IPS-20b (cell line): ENCODE measurements around the gene WNK1.

ENCODE experiments used
- H3K27ac ChIP-seq: one replicate; pipeline ENCODE4 v1.5.1; 2013; ENCODE audit warnings: low read length
- H3K27me3 ChIP-seq: 2 replicates; pipeline ENCODE4 v1.6.1; 2013; ENCODE audit warnings: mild to moderate bottlenecking, low read length, inconsistent platforms; ENCODE audit not compliant: insufficient read depth
- H3K36me3 ChIP-seq: 2 replicates; pipeline ENCODE4 v1.6.1; 2013; ENCODE audit warnings: low read depth, mild to moderate bottlenecking, inconsistent platforms, low read length, moderate library complexity; ENCODE audit not compliant: insufficient read depth
- H3K4me1 ChIP-seq: 2 replicates; pipeline ENCODE4 v1.6.1; 2013; ENCODE audit warnings: mild to moderate bottlenecking, control low read depth, inconsistent platforms, low read length, moderate library complexity; ENCODE audit not compliant: insufficient read depth
- H3K4me3 ChIP-seq: 2 replicates; pipeline ENCODE4 v1.5.1; 2013; ENCODE audit warnings: mild to moderate bottlenecking, low read length, inconsistent platforms
- H3K9ac ChIP-seq: 2 replicates; pipeline ENCODE4 v1.6.1; 2013; ENCODE audit warnings: low read depth, mild to moderate bottlenecking, inconsistent platforms, low read length, moderate library complexity
- H3K9me3 ChIP-seq: 2 replicates; pipeline ENCODE4 v1.6.1; 2013; ENCODE audit warnings: mild to moderate bottlenecking, low read depth, low read length, inconsistent platforms; ENCODE audit not compliant: insufficient read depth

The WNK1 gene

GRCh38 chr12:852864-853263, 100.5 kb downstream of the WNK1 start:
- Histone ChIP-seq H3K4me3 (no peak overlapping the region), H3K36me3 (peaks cover 15% of the 10 kb centered on the region), H3K27ac (no peak overlapping the region), H3K4me1 (no peaks in the 10 kb centered on the region), H3K27me3 (no peaks in the 10 kb centered on the region), H3K9ac (no peak overlapping the region), H3K9me3 (no peaks in the 10 kb centered on the region)

GRCh38 chr12:857611-858010, 105.2 kb downstream of the WNK1 start:
- H3K27ac ChIP-seq = no peak overlapping the region
- peaks cover 62% of the 10 kb centered on the region for H3K36me3 ChIP-seq
- H3K4me1 ChIP-seq = no peaks in the 10 kb centered on the region
- H3K9ac ChIP-seq = no peak overlapping the region
- H3K27me3 ChIP-seq = no peaks in the 10 kb centered on the region
- H3K4me3 ChIP-seq = no peak overlapping the region
- H3K9me3 ChIP-seq = no peaks in the 10 kb centered on the region

- Histone ChIP-seq H3K4me3 (no peak overlapping the region), H3K9me3 (no peaks in the 10 kb centered on the region), H3K27ac (no peak overlapping the region), H3K27me3 (no peaks in the 10 kb centered on the region), H3K36me3 (peaks cover 87% of the 10 kb centered on the region), H3K9ac (no peak overlapping the region), H3K4me1 (no peaks in the 10 kb centered on the region)
Observed at GRCh38 chr12:862303-862911, 110.0 kb downstream of the WNK1 start.

- H3K27me3 ChIP-seq = no peaks in the 10 kb centered on the region
- H3K4me1 ChIP-seq = no peaks in the 10 kb centered on the region
- peaks cover 87% of the 10 kb centered on the region for H3K36me3 ChIP-seq
- H3K27ac ChIP-seq = no peak overlapping the region
- no peak overlapping the region for H3K9ac ChIP-seq
- no peak overlapping the region for H3K4me3 ChIP-seq
- no peaks in the 10 kb centered on the region for H3K9me3 ChIP-seq
Observed at GRCh38 chr12:863285-863684, 110.9 kb downstream of the WNK1 start.

- Histone ChIP-seq H3K27ac (no peak overlapping the region), H3K36me3 (peaks cover 81% of the 10 kb centered on the region)
Observed at GRCh38 chr12:865614-866013, 113.2 kb downstream of the WNK1 start.

GRCh38 chr12:867905-868304, 115.5 kb downstream of the WNK1 start:
- Histone ChIP-seq H3K27ac (no peak overlapping the region), H3K9ac (no peak overlapping the region), H3K4me1 (no peaks in the 10 kb centered on the region), H3K4me3 (no peak overlapping the region), H3K27me3 (no peaks in the 10 kb centered on the region), H3K36me3 (peaks cover 73% of the 10 kb centered on the region), H3K9me3 (no peaks in the 10 kb centered on the region)

More at GRCh38 chr12:865614-866013, 113.2 kb downstream of the WNK1 start:
- H3K9me3 ChIP-seq = no peaks in the 10 kb centered on the region
- H3K9ac ChIP-seq = no peak overlapping the region
- no peak overlapping the region for H3K4me3 ChIP-seq
- H3K4me1 ChIP-seq = no peaks in the 10 kb centered on the region
- no peaks in the 10 kb centered on the region for H3K27me3 ChIP-seq

GRCh38 chr12:868722-869121, 116.3 kb downstream of the WNK1 start:
- Histone ChIP-seq H3K4me1 (no peaks in the 10 kb centered on the region), H3K4me3 (no peak overlapping the region), H3K36me3 (peaks cover 67% of the 10 kb centered on the region), H3K27me3 (no peaks in the 10 kb centered on the region), H3K27ac (no peak overlapping the region), H3K9ac (no peak overlapping the region), H3K9me3 (no peaks in the 10 kb centered on the region)

GRCh38 chr12:870378-870777, 118.0 kb downstream of the WNK1 start:
- H3K4me3 ChIP-seq = no peak overlapping the region
- H3K9me3 ChIP-seq = no peaks in the 10 kb centered on the region
- peaks cover 55% of the 10 kb centered on the region for H3K36me3 ChIP-seq
- no peak overlapping the region for H3K27ac ChIP-seq
- no peaks in the 10 kb centered on the region for H3K4me1 ChIP-seq
- no peak overlapping the region for H3K9ac ChIP-seq
- no peaks in the 10 kb centered on the region for H3K27me3 ChIP-seq

- H3K36me3 ChIP-seq = peaks cover 54% of the 10 kb centered on the region
- H3K27ac ChIP-seq = no peak overlapping the region
- H3K4me3 ChIP-seq = no peak overlapping the region
- no peaks in the 10 kb centered on the region for H3K27me3 ChIP-seq
- H3K4me1 ChIP-seq = no peaks in the 10 kb centered on the region
- H3K9me3 ChIP-seq = no peaks in the 10 kb centered on the region
- no peak overlapping the region for H3K9ac ChIP-seq
Observed at GRCh38 chr12:873954-874353, 121.6 kb downstream of the WNK1 start.

- Histone ChIP-seq H3K27ac (no peak overlapping the region), H3K36me3 (peaks cover 80% of the 10 kb centered on the region), H3K9ac (no peak overlapping the region), H3K9me3 (no peaks in the 10 kb centered on the region), H3K4me1 (no peaks in the 10 kb centered on the region), H3K4me3 (no peak overlapping the region), H3K27me3 (no peaks in the 10 kb centered on the region)
Observed at GRCh38 chr12:879641-880040, 127.3 kb downstream of the WNK1 start.

GRCh38 chr12:880656-881055, 128.3 kb downstream of the WNK1 start:
- no peaks in the 10 kb centered on the region for H3K27me3 ChIP-seq
- no peaks in the 10 kb centered on the region for H3K9me3 ChIP-seq
- H3K4me3 ChIP-seq = no peak overlapping the region
- H3K4me1 ChIP-seq = no peaks in the 10 kb centered on the region
- H3K9ac ChIP-seq = no peak overlapping the region
- H3K36me3 ChIP-seq = peaks cover 90% of the 10 kb centered on the region
- no peak overlapping the region for H3K27ac ChIP-seq

- Histone ChIP-seq H3K27ac (no peak overlapping the region), H3K9ac (no peak overlapping the region)
Observed at GRCh38 chr12:884746-885414, 132.5 kb downstream of the WNK1 start.

More at GRCh38 chr12:884746-885414, 132.5 kb downstream of the WNK1 start:
- Histone ChIP-seq H3K27me3 (no peaks in the 10 kb centered on the region), H3K9me3 (no peaks in the 10 kb centered on the region), H3K4me3 (no peak overlapping the region), H3K4me1 (no peaks in the 10 kb centered on the region), H3K36me3 (peaks cover 100% of the 10 kb centered on the region)
